Inflammatory macrophage treated with lipopolysaccharide for 4 hours (primary cell): ENCODE data around the gene TSPAN14.

Source experiments
- DNase-seq: peaks from one replicate; pipeline ENCODE4 v3.0.0-alpha.2; 2020

Gene TSPAN14

GRCh38 chr10:80457554-80458262 lies 3.6 kb downstream of the TSPAN14 start:
- DNase-seq = no peak

DNA sequence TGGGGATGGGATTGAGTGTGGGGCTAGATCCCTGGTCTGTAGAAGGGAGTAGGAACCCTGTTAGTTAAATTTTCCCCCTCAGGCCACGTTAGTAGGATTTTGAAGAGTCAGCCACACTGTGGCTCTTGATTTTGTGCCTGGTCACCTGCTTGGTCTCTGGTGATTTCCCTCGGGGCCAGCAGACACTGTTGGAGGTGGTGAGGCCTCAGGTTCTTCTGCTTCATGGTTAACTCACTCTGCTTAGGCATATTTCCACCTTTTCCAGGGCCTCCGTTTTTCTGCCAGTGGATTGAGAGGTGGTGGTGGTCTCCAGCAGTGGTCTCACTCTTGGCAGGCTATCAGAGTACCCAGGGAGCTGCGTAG lies 4.1 kb downstream of the TSPAN14 start:
- no peak for DNase-seq

DNA sequence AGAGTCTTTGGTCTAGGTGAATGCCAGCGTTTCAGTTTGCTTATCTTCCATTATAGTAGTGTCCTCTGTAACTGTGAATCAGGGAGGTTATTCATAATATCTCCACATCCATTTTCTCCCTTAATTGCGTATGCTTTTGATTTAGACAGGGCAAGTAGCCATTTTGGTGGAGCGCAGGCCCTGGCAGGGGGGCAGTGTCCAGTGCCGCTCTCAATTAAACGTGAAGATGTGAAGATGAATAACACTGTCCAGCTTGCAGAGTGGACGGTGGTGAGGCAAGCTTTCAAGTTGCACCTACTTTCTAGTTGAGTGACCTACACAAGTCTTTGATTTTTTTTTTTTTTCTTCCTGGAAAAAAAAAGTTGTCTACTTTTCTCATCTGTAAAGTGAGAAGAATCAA lies 4.5 kb downstream of the TSPAN14 start:
- DNase-seq = no peak

- DNase-seq = peak; percentile 86
These were observed 5.1 kb downstream of the TSPAN14 start for GRCh38 chr10:80459047-80459865.

DNA sequence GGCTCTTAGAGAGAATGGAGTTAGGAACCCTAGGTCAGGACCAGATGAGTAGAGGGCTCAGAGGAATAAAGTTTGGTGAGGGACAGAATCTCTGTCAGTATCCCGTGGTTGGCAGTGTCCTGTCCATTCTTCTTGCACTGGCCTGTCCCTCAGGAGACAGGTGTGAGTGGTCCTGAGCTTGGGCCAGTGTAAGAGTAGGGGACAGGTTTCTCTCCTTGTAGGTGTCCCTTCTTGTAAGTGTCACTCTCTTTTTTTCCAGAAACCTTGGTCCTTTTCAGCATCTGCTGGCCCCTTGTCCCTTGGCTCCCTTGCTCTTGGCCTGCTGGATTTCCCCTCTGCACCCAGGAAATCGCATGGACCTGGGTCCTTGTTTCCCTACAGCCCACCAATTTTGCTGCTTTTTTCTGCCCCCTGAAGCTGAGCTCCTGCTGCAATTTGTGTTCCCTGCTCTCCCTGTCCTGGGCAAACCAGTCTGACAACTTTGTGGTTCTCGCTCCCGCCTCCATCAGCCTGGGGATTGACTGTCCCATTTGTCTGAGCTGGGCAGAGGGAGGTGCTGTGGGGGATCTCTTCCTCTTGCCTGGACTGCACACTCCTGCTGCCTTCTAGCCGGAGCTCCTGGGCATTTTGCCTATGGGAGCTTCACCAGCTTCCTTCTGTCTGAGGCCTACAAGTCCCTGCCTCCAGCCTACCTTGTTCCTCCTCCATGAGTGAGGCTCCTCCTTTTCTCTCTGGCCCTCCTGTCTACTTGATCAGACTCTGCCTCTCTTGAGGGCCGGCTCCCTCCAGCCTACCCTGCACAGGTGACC lies 6.5 kb downstream of the TSPAN14 start:
- DNase-seq = peak; percentile 45

- peak; percentile 57 for DNase-seq
These were observed 7.4 kb downstream of the TSPAN14 start for GRCh38 chr10:80461208-80462183.

DNA sequence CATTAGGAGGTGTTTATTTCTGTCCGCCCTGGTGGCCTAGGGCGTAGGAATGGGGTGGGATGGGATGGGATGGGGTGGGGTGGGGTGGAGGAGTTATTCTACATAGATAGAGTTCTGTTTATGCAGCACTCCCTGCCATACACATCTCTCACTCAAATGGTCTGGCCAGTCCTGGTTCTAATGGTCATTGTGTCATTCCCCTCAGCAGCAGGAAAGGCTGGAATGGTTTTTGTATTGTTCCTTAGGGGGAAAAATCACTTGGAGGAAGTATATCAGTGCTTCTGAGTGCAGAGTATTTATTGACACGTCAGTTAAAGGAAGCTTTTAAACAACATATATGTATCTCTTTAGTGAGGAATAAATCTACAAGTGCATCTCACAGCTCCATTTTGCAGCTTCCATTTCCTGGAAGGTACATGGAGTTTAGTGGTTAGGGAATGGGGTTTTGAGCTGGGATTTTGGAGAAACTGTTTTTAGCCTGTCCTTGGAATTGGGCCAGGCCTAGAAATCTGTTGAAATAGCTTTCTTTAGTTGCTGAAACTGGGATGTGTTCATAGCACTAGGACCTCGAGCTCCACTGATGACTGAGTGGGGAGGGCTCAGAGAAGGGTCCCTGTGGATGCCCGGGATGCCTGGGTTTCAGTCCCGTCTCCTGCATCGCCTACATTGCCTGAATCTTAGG lies 8.3 kb downstream of the TSPAN14 start:
- peak; percentile 54 for DNase-seq

DNA sequence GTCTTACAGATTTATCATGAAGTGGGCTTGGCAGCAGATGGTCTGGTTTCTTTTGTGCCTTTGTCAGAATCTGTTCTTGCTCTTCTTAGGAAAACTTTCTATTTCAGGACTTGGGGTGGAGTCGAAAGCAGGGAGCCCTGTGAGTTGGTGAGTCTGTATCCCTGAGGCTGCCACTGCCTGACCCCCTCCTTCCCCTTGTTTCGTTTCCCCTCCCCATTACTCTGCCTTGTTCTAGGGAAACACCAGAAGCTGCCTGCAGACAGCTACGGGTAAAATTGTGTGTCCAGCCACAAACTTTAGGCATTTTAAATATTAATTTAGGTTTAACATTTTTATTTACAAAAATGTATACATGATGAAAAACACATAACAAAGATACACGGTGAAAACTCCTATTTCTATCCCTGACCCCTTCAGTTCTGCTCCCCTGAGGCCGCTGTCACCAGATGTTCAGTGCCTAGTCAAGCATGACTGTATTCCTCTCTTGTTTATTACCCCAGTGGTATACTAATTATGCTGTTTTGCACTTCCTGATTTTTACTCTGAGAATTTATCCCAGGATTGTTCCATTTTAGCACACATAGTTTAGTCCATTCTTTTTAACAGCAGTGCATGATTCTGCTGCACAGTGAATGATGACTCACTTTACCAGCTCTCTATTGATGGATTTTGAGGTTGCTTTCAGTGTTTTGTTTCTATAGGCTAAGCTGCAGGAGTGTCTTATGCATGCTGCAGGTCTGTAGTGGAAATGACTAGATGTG lies 9.1 kb downstream of the TSPAN14 start:
- peak; percentile 70 for DNase-seq

DNA sequence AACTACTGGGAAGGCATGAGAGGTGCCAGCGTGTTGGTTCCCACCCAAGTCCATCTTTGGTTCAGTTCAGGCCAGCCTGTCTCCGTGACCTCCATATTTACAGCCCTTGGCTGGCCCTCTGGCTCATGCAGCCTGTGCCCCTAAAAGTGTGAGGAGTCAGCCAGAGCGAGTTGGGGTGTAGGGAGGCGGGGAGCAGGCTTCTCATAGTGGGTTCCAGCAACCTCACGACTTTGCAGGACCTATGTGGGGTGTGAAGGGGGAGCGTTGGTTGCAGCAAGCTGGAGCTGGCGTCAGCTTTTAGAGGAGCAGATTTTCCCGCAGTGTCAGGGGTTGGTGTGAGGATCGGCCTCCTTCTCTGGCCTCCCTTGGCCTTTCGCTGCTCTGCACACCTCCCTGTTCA lies 9.8 kb downstream of the TSPAN14 start:
- no peak for DNase-seq

DNA sequence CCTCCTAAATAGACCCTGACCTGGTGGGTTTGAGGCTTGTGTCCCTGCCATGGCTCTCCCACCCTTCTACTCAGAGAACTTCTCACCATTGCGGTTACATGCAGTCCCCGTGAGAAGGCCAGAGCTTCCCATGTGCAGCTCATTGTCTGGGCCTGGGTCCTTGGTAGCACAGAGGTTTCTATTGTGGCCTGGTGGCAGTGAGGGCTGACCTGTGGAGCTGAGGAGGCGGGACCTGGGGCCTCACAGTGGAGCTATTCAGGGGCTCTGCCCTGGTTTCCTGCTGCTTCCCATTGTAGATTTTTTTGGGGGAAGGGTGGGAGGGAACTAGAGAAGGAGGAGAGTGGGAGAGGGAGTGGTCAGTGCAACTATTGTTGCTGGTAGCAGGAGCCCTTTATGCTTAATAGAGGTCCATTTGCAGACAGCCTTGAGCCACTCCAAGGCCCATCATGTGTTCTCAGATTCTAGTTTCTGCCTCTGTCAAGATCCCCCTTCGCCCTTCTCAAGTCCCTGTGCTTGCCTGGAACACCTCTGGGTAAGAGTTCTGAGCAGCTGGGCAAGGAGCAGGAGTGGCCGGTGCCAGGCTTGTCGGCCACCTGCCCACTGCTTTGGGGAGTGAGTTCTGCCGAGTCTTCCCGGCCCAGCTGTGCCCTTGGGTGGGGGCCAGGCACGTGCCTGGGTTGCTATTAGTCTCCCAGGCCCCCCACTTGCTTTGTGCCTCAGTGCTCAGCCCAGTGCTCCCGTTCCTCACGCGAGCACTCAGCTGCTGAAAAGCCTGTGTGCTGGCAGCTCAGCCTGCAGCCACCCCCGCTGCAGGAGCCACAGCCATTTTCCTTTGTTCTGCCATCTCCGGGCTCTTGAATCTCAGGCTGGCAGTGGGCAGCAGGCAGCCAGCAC lies 10.7 kb downstream of the TSPAN14 start:
- no peak for DNase-seq

DNA sequence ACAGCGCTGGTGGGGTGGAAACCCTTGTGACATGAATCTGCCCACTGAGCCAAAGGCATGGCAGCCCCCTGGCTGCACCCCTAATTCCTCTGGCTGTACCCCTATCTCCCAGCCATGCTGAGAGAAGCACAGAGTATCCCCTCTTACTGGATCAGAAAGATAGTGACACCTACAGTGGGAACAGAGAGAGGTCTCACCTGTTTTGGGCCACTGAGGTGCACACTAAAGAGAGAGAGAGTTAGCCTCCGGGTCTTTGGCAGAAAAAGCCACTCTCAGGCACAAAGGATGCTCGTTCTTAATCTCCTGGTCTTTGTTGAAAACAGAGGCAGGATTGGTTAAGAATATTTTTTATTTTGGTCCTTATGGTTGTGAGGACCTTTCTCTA lies 11.3 kb downstream of the TSPAN14 start:
- DNase-seq = no peak

DNA sequence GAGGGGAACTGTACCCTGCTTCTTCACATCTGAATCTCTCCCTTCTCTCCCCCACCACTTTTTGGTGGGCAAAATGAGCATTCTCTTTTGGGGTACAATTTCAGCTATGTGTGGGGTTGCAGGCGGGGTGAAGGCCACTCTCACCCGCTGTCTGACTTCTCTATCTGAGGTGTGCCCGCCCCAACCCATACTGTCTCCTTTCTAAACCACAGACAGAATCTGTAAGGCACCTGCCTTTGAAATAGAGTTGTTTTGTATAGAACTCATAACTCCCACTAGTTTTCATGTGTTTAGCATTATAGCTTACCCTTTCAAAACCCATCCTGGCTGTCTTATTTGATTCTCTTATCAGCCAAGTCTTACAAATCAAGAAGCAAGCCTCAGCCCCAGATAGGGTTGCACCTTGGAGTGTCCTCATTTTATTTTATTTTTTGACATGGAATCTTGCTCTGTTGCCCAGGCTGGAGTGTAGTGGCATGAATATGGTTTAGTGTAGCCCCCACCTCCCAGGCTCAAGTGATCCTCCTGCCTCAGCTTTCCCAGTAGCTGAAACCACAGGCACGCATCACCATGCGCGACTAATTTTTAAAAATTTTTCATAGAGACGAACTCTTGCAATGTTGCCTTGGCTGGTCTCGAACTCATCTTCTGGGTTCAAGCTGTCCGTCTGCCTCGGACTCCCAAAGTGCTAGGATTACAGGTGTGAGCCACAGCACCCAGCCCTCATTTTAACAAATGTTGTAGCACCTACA lies 11.9 kb downstream of the TSPAN14 start:
- DNase-seq = no peak

DNA sequence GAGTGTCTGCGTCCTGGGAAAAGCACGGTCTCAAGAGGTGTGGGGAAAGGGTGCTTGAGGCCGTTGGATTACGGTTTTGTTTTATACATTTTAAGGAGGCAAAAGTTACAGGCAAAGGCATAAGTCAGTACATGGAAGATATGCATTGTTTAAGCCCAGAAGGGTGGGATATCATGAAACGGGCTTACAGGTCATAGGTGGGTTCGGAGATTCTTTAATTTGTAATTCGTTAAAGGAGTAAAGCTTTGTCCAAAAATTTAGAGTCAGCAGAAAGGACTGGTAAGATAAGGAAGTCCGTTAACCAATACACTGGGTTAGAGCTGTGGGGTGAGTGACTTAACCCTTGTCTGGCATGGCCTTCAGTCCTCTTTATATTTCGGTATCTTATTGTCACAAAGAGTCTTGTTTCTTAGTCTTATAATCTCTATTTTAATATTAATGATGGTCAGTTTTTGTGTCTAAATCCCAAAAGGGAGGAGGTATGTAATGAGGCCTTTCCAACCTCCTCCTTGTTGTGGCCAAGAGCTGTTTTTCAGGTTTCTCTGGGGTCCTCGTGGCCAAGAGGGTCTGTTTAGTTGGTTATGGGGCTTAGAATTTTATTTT lies 12.7 kb downstream of the TSPAN14 start:
- peak; percentile 48 for DNase-seq

DNA sequence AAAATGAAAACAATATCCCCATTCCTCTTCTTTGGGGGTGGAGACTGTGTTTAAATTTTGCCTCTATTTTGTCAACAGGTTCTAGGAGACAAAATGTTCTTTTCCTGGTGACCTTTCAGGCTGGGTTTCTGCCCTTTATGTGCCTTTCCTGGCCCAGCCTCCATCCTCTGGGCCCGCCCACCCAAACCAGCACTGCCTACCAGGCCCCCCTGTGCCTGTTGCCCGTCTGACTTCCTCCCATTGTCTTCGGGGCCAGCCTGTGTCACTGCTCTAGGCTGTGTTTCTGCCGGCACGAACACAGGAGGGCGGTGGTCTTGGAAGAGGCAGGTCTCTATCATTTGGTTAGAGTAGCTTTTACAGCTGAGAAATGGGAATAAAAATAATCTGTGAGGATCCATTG lies 13.9 kb downstream of the TSPAN14 start:
- DNase-seq = peak; percentile 44

- no peak for DNase-seq
These were observed 14.8 kb downstream of the TSPAN14 start for GRCh38 chr10:80468806-80469421.

DNA sequence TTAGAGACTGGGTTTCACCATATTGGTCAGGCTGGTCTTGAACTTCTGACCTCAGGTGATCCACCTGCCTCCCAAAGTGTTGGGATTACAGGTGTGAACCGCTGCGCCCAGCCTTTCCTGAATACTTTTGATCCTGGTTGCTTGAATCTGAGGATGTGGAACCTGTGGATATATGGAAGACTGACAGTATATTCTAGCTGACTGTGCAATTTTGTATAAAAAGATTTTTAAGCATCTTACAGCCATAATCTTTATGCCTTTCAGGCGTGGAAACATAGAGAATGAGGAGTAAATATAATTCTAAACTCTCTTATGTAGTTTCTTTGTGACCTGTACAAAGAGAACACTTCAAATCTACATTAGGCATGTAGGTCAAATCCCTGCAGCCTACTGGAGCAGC lies 16.2 kb downstream of the TSPAN14 start:
- no peak for DNase-seq

DNA sequence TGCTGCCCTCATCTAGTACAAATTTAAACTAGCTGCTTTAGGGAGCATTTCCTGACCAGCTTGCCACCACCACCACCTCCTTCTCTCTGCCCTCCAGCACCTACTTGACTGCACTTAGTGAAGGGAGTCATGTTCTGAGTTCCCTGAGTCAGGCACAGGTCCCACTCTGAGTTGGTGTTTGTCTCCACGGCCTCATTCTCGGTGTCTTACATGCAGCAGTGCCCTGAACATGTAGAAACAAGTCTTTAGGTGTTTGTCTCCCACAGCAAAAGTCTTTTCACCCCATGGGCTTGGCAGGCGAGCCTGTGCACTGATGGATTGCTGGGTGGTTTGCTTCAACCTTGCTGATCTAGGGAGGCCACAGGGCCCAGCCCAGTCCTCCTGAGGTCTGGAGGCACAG lies 16.9 kb downstream of the TSPAN14 start:
- no peak for DNase-seq

- DNase-seq = no peak
These were observed 17.7 kb downstream of the TSPAN14 start for GRCh38 chr10:80471715-80472233.
